ENCODE data around the gene PAGE2B.

Gene PAGE2B

GRCh38 chrX:55102754-55103153, 27.9 kb downstream of the PAGE2B start:
- H3K4me3 ChIP-seq (replicated peaks; ENCODE audit: insufficient read depth, low read length): no peak overlapping the region
- DNase-seq (ENCODE audit: low read depth in 1 of 2, low spot score in 1 of 2): no peak
- no peak overlapping the region for H3K27ac ChIP-seq (replicated peaks)
- no peak for TF ChIP-seq REST (IDR thresholded peaks at IDR 0.05; ENCODE audit: insufficient replicate concordance, low read depth)
- TF ChIP-seq GABPA (IDR thresholded peaks at IDR 0.05; ENCODE audit: low read depth): no peak
- TF ChIP-seq, protein P1, sequence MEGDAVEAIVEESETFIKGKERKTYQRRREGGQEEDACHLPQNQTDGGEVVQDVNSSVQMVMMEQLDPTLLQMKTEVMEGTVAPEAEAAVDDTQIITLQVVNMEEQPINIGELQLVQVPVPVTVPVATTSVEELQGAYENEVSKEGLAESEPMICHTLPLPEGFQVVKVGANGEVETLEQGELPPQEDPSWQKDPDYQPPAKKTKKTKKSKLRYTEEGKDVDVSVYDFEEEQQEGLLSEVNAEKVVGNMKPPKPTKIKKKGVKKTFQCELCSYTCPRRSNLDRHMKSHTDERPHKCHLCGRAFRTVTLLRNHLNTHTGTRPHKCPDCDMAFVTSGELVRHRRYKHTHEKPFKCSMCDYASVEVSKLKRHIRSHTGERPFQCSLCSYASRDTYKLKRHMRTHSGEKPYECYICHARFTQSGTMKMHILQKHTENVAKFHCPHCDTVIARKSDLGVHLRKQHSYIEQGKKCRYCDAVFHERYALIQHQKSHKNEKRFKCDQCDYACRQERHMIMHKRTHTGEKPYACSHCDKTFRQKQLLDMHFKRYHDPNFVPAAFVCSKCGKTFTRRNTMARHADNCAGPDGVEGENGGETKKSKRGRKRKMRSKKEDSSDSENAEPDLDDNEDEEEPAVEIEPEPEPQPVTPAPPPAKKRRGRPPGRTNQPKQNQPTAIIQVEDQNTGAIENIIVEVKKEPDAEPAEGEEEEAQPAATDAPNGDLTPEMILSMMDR (IDR thresholded peaks at IDR 0.05; ENCODE audit: insufficient read depth, low read length): no peak
- no peak for TF ChIP-seq SPI1 (IDR thresholded peaks at IDR 0.05; ENCODE audit: borderline replicate concordance, low read depth)
- no peak for TF ChIP-seq POLR2AphosphoS5 (IDR thresholded peaks at IDR 0.05; ENCODE audit: low read depth)
- no peaks in the 10 kb centered on the region for H3K27me3 ChIP-seq (ENCODE audit: insufficient read depth, poor library complexity, severe bottlenecking)

GRCh38 chrX:55107262-55107661, 32.4 kb downstream of the PAGE2B start:
- no peak overlapping the region for H3K4me3 ChIP-seq (replicated peaks; ENCODE audit: insufficient read depth, low read length)
- no peak for DNase-seq (ENCODE audit: low read depth in 1 of 2, low spot score in 1 of 2)
- H3K27me3 ChIP-seq (ENCODE audit: insufficient read depth, poor library complexity, severe bottlenecking): no peaks in the 10 kb centered on the region
- no peak for TF ChIP-seq SPI1 (IDR thresholded peaks at IDR 0.05; ENCODE audit: borderline replicate concordance, low read depth)
- no peak for TF ChIP-seq REST (IDR thresholded peaks at IDR 0.05; ENCODE audit: insufficient replicate concordance, low read depth)
- TF ChIP-seq GABPA (IDR thresholded peaks at IDR 0.05; ENCODE audit: low read depth): no peak
- TF ChIP-seq POLR2AphosphoS5 (IDR thresholded peaks at IDR 0.05; ENCODE audit: low read depth): no peak
- TF ChIP-seq, protein P1 (IDR thresholded peaks at IDR 0.05; ENCODE audit: insufficient read depth, low read length): no peak
- no peak overlapping the region for H3K27ac ChIP-seq (replicated peaks)

- TF ChIP-seq REST (IDR thresholded peaks at IDR 0.05; ENCODE audit: insufficient replicate concordance, low read depth): no peak
- TF ChIP-seq, protein P1 (IDR thresholded peaks at IDR 0.05; ENCODE audit: insufficient read depth, low read length): no peak
- TF ChIP-seq SPI1 (IDR thresholded peaks at IDR 0.05; ENCODE audit: borderline replicate concordance, low read depth): no peak
- no peak for TF ChIP-seq GABPA (IDR thresholded peaks at IDR 0.05; ENCODE audit: low read depth)
- TF ChIP-seq POLR2AphosphoS5 (IDR thresholded peaks at IDR 0.05; ENCODE audit: low read depth): no peak
- no peak overlapping the region for H3K4me3 ChIP-seq (replicated peaks; ENCODE audit: insufficient read depth, low read length)
- H3K27me3 ChIP-seq (ENCODE audit: insufficient read depth, poor library complexity, severe bottlenecking): no peaks in the 10 kb centered on the region
- no peak for DNase-seq (ENCODE audit: low read depth in 1 of 2, low spot score in 1 of 2)
- H3K27ac ChIP-seq (replicated peaks): no peak overlapping the region
Measured at GRCh38 chrX:55107911-55108310, 33.1 kb downstream of the PAGE2B start.

All from HL-60 (cell line).